ENCODE data around the gene LGALSL.

LGALSL gene

GRCh38 chr2:64424416-64424987 is 29.5 kb upstream of the LGALSL start:
- TF ChIP-seq ZFX (IDR thresholded peaks at IDR 0.05) = no peak
- TF ChIP-seq, protein P1, sequence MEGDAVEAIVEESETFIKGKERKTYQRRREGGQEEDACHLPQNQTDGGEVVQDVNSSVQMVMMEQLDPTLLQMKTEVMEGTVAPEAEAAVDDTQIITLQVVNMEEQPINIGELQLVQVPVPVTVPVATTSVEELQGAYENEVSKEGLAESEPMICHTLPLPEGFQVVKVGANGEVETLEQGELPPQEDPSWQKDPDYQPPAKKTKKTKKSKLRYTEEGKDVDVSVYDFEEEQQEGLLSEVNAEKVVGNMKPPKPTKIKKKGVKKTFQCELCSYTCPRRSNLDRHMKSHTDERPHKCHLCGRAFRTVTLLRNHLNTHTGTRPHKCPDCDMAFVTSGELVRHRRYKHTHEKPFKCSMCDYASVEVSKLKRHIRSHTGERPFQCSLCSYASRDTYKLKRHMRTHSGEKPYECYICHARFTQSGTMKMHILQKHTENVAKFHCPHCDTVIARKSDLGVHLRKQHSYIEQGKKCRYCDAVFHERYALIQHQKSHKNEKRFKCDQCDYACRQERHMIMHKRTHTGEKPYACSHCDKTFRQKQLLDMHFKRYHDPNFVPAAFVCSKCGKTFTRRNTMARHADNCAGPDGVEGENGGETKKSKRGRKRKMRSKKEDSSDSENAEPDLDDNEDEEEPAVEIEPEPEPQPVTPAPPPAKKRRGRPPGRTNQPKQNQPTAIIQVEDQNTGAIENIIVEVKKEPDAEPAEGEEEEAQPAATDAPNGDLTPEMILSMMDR (conservative IDR thresholded peaks at IDR 0.05) = no peak
- H3K27ac ChIP-seq = no peak overlapping the region

DNA sequence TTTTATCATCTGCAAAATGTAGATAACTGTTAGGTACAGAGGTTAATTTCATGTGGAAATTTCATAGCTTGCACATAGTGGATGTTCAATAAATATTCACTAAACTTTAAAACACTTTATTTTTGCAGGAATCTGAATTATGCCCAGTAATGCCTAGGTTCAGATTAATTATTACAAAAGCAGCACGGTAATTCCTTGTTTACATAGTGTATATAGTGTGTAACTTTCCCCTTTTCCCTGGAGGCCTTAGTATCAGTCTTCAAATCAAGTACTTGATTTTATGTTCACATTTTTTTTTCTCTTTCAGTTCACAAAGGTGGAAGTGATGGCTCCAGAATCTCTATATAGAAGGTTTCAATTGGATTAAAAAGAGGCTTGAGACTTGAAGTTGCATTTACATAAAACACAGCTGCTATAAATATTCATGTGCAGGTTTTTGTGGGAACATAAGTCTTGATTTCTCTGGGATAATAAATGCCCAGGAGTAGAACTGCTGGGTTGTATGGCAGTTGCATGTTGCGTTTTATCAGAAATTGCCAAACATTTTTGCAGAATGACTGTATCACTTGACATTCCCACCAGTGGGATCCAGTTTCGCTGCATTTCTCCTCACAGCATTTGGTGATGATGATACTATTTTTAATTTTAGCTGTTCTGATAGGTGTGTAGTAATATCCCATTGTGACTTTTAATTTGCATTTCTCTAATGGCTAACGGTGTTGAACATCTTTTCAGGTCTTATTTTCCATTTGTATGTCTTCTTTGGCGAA is 27.6 kb upstream of the LGALSL start:
- no peak overlapping the region for H3K27ac ChIP-seq
- TF ChIP-seq, protein P1 (conservative IDR thresholded peaks at IDR 0.05) = no peak
- no peak for TF ChIP-seq ZFX (IDR thresholded peaks at IDR 0.05)

DNA sequence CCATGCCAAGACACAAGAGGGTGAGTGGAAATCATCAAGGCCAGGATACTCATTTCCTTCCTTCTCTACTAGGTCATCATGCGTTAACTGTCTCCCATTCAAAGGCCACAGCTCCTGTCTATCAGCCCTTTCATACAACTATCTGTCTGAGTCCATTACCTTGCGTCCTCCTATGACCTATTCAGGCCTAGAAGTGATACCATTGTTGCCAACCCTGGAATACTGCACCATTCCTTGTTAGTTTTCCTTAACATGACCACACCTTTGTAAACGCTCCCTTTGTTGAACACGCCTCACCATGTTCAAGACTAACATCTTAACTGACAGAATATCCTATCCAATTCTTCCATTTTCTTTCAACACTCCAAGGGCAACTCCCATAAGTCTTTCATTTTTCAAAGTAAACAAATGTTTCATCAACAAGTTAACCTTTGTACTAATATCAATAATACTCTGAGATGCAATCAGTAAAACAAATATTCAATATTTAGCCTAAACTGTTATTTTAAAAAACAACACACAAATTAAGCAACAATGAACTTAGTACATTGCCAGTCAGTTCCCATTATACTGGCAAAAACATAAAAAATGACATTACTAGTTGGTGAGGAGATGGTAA is 19.8 kb upstream of the LGALSL start:
- TF ChIP-seq, protein P1 (conservative IDR thresholded peaks at IDR 0.05) = no peak
- no peak for TF ChIP-seq ZFX (IDR thresholded peaks at IDR 0.05)

DNA sequence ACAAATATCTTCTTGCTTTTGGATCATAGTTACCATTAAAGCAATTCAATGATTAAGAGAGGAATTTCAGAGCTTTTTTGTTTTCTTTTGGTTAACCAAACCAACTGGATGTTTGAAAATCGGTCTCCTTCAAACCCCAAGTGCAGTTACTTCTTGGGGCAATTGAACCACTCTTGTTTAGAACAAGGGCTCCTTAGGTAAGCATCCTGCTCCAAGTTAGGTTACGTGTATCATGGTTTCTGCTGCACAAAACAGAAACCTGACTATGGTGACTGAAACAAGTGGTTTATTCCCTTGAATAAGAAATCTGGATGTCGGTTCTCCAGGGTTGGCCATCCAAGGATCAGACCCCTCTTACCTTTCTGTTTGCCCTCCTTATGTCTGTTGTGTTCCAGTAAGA is 16.1 kb upstream of the LGALSL start:
- no peak overlapping the region for H3K27ac ChIP-seq
- TF ChIP-seq ZFX (IDR thresholded peaks at IDR 0.05) = no peak
- TF ChIP-seq, protein P1 (conservative IDR thresholded peaks at IDR 0.05) = no peak

More for the DNA sequence above, 19.8 kb upstream of the LGALSL start:
- no peak overlapping the region for H3K27ac ChIP-seq

GRCh38 chr2:64439194-64439593 is 14.8 kb upstream of the LGALSL start:
- TF ChIP-seq, protein P1 (conservative IDR thresholded peaks at IDR 0.05) = no peak
- no peak for TF ChIP-seq ZFX (IDR thresholded peaks at IDR 0.05)
- H3K27ac ChIP-seq = no peak overlapping the region

DNA sequence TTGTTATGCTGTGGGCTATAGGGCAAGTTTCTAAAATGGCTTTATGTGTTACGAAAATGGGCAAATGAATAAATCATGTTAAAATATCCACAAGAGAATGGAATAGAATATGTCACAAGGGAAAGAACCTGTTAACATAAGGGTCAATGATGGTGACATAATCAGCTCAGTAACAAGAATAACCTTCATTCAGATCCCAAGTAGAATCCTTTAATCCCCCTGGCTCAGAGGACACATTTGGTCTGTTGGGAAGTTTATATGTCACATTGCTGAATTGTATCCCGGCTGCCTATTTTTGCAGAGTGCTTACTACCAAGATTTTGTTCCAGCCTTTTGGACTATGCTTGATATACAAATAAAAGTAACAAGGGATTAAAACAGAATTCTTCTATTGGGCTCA is 13.1 kb upstream of the LGALSL start:
- no peak for TF ChIP-seq ZFX (IDR thresholded peaks at IDR 0.05)
- TF ChIP-seq, protein P1 (conservative IDR thresholded peaks at IDR 0.05) = no peak
- H3K27ac ChIP-seq = no peak overlapping the region

DNA sequence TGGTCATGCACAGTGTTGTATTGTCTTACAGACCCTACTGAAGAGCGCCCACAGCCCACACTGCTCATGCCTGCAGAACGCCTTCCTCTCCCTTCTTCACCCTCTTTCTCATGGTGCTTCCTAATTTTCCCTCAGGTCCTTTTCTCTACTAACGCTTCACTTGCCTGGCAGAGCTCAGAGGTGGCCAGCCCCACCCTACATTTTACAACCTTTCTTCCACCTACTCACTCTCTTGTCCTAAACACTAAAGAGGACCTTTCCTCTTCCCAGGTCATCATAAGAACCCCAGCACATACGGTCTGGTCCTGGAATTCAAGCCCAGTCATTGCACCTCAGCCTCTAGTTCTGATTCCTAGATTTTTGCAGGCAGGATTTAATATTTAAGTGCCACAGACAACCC is 11.7 kb upstream of the LGALSL start:
- no peak overlapping the region for H3K27ac ChIP-seq
- TF ChIP-seq, protein P1 (conservative IDR thresholded peaks at IDR 0.05) = no peak
- TF ChIP-seq ZFX (IDR thresholded peaks at IDR 0.05) = no peak

All from C4-2B (cell line).